UCSD-AML1 (cell line): ENCODE data around the gene SUPT6H.
A peak's percentile ranks its signal among the peaks of the same experiment; 100 is the strongest.

Source experiments
- DNase-seq: peaks from one replicate; lab custom pipeline; 2025; ENCODE audit not compliant: unreplicated experiment; lab: John Stamatoyannopoulos, UW

Gene SUPT6H

DNA sequence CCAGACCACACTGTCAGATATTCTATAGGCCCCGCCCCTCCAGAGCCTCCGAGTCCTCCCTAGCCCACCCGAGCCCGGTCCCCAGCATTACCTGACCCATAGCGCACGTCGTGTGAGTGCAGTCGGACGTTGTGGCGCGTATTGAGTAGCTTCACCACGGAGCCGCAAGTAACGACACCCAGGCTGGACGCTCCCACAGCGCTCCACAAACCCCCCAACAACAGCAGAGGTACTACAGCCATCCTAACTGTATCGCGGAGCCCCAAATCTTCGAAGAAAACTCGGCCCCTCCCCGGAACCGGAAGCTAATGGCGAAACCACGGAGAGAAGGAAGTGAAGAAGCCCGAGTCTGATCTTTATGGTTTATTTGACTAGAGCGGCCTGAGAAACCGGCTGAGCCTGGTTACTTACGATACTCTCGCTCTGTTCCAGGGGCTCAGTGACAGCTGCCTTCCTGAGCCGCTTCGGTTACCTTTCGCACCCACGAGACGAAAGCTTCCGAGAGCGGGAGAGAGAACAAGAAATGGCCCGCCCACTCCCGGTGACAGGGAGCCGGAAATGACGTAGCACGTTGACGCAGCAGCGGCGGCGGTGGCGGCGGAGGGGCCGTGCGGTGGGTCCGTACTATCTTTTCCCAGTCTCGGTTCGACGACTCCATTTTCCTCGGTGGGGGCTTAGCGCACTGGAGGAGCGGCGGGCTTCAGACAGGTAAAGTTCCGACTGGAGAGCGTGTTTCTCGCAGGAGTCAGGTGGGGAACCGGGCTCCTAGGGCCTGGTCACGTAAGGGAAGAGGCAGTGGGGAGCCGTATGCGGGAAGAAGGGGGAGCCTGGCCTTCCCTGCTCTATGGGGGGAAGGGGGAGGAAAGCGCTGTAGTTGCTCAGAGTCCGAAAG lies at the start of gene SUPT6H, which contains the start of gene SDF2:
Gene SUPT6H (plus strand): TSS at position 571 of the 892 bp plus-strand sequence. CDS start 11,197 bp downstream, outside the sequence.
Gene SDF2 (minus strand): TSS at position 272 of the 892 bp plus-strand sequence. CDS start 30 bp downstream, at position 242.
- peak; percentile 94 for DNase-seq

- no peak for DNase-seq
Measured at GRCh38 chr17:28612531-28612930, 49.5 kb upstream of the SUPT6H start.

DNA sequence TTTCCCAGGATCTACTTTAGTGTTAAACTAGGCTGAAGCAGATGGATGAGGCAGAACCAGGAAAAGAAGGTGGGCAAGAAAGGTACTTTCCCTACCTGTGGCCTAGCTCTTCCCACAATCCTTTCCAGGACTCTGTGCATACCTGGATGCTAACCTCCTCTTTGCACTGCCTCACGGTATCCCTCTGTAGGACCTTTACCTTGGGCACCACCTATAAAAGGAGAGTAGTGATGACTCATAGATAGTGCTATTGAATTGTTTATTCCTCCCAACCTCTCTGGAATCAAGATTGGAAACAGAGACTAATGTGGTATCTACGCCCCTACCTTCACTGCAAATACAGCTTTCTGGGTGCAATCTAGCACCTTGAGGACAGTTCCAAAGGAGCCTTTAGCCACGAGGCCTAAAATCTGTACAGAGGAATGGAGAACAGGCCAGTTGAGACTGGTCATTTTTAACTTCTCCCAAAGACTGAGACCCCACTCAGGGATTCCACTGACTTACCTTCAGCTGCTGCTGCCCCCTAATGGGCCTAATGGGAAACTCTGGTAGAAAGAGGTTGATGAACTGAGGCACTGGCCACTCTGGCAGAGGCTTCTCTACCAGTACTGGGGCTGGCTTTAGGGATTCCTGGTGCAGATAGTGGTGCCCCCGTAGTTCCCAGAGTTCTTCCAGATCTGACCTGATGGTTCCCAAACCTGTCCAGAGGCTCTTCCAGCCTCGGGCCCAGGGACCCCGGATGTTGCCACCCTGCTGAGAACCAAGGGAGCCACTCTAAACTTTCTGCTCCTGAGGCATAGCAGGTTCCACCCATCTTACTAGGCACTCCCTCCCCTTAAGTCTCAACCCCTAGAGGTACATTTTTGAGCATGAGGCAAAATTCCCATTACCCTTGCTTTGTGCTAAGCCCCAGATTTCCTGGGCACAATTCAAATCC lies 48.8 kb upstream of the SUPT6H start:
- DNase-seq: no peak

- DNase-seq: no peak
Measured at GRCh38 chr17:28613931-28614381, 48.0 kb upstream of the SUPT6H start, which contains the start of gene RSKR. Gene RSKR (minus strand): TSS chr17:28614185. CDS start chr17:28614161, 24 bp downstream.

DNA sequence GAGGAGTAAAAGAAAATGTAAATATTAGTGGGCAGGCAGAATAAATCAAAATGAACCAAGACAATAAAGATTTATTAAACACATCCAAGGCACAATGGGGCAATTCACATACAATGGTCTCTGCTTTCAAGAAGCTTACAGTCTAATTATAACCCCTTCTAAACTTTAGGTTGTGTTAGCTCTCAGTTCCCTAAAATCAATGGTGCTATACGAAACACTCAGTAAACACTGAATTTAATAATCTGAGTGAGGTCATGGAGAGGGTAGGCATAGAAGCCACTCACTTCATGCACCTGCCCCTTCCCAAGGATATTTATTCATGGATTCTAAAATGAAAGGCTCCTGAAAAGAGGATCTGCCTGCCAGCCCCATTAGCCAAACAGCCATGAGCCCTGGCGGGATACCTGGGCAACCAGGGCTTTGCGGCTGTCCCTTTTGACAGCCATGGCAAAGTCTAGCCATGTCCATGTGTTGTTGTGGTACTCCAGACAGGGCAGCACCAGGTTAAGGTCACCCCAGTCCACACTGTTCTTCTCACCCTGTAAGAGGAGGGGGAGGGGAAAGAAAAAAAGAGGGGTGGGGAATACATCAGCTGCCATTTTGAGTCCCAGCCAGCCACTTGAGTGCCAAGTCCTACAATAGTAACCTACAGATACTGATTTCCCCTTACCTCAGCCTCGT lies 46.6 kb upstream of the SUPT6H start:
- no peak for DNase-seq

DNA sequence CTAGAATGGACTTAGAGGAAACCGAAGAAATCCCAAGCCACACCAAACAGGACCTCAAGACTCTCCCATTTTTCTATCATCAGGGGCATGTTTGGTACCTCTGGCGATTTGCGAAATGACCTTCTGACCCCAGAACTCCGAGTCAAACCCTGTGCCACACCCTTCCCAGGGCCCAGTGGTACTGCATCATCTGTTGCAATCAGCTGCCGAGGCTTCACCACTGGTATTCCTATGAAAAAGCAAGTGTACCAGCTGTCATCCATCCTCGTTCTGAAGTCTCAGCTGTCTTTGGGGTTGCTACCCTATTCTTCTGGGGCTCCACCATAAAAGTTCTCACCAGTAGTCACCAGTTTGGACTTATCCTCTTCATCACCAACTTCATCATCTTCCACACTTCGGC lies 45.7 kb upstream of the SUPT6H start:
- DNase-seq: no peak

- DNase-seq: no peak
Measured at GRCh38 chr17:28618464-28618863, 43.5 kb upstream of the SUPT6H start.

DNA sequence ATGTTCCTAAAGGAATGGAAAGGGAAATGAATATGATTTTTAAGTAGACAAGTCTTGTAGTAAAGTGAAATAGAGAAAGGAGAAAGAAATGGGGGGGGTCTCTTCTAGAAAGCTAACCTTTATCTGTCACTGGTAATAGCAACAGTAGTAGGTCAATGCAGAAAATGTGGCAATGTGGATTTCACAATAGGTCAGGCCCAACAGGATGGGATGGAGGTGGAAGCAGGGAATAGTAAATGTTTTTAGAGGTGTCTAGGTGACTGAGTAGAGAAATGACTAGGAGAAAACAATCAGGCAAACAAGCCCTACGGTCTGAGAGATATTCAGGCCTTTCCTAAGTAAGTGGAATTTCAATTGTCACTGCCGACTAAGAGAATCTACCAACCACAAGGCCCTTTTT lies 42.0 kb upstream of the SUPT6H start:
- no peak for DNase-seq

DNA sequence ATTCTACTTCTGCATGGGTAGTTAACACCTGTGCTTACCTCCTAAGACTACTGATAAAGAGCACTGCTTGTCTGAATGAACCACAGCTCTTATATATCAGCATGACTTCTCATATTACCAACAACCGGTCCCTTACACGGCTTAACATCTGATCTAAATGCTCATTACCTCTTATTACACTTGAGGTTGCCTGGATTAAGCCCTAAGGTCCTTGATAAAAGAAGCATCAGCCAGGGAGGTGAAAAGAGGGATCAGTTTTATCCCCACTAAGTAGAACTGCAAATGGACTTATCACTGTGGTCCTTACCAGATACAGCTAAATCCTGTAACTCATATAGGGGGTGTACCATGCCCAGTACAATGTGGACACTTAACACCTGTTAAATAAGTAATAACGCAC lies 39.8 kb upstream of the SUPT6H start:
- no peak for DNase-seq

DNA sequence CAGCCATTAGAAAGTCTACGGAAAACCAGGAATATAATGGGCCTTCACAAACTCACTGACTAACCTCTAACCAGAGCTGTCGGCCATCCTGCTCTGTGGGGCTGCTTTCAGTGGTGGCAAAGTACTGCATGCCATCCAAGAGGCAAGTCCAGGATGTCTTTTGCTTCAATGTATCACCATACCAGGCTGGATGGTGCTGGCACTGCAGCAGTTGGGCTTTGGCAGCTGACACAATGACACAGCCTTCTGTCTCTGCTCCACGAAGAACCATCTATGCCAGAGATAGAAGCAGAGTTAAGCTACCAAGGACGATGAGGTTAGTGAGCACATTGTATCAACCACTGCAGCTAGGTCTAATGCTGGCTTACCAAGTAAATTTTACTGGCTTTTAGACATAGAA lies 38.3 kb upstream of the SUPT6H start:
- no peak for DNase-seq

DNA sequence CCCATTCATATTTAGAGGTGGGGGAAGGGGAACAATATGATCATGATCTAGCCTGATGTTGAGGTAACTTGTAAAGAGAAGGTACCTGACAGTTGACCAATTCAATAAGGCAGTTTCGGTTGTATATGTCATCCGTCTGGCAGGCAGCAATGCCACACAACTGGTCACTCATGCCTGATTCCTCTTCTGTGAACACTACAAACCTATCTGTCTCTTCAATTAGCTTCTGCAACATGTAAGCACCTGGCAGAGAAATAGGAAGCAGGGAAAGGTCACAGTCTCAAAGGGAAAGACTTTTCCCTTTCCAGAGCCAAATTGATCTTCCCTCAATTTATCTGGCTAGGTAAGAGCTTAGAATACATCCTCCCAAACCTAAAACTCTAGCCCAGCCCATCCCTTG lies 37.9 kb upstream of the SUPT6H start:
- DNase-seq: no peak

GRCh38 chr17:28626818-28627217 lies 35.2 kb upstream of the SUPT6H start:
- no peak for DNase-seq

GRCh38 chr17:28634206-28634865 lies 27.7 kb upstream of the SUPT6H start:
- DNase-seq: no peak

DNA sequence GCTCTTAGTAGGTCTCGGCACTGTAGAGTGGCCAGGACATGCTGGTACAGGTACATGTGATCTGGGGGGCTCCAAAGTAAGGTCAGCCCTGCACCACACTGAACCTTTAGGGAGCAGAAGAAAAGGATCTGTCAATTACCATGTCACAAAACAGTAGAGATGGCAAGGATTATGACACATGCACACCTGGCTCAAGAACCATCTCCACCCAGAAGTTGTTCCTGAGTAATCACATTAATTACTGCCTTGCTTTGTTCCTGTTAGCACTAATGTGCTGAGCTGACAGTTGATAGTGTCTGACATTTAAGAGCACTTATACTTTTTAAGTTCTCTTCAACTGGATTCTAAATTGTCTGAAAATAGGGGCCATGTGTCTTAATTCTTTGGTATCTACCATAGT lies 26.5 kb upstream of the SUPT6H start:
- DNase-seq: no peak

DNA sequence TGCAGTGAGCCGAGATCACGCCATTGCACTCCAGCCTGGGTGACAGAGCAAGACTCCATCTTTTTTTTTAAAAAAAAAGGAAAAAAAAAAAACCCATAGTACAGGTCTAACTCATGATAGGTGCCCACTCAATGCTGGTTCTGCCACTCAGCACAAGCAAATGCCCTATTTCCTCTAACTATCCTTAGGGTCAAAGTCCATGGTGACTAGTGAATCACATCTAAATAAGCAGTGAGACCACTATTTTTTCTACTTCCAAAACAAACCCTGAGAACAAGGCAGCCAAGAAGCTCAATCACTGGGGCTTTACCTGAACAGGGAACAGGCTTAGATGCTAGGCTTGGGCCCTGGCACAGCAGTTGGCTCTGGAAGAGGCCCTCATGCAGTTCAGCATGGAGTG lies 20.4 kb upstream of the SUPT6H start:
- DNase-seq: no peak

DNA sequence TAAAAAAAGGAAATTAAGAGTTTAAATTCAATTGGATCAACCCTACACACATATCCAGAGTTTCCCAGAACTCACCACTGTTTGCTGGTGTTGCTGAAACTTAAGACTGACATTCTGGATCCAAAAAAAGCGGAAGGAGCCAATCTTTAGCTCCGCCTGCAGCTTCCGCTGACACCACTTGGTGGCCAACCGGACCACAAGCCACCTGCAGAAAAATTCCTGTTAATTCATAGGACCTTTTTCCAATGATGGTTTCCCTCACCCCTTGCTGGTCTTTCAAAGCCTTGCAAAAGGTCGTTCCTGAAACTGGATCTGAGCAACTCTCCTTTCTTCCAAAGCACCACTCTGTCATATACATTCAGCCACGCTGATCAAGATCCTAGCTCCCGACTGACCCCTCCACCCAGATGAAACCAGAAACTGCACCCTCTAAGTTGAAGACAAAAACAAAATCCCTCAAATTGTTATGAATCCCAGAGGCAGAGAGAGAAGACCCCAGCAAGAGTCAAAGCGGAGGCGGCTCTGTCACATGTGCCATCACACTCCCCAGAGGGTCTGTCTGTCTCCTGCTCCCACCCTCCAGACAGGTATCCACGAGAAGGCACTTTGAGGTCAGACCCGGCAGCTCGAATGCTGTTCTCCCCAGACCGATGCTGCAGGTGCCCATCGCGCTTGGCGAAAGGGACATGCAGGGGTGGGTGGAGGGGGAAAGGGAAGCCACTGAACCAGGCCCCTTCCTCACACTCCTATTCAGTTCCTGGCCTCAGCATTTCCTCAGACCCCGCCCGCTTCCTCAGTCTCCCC lies 17.8 kb upstream of the SUPT6H start:
- DNase-seq: peak; percentile 59

- DNase-seq: peak; percentile 97
Measured at GRCh38 chr17:28644787-28645575, 17.0 kb upstream of the SUPT6H start, which contains the start of gene BLTP2. Gene BLTP2 (minus strand): TSS chr17:28645158. CDS start chr17:28645056, 102 bp downstream.

DNA sequence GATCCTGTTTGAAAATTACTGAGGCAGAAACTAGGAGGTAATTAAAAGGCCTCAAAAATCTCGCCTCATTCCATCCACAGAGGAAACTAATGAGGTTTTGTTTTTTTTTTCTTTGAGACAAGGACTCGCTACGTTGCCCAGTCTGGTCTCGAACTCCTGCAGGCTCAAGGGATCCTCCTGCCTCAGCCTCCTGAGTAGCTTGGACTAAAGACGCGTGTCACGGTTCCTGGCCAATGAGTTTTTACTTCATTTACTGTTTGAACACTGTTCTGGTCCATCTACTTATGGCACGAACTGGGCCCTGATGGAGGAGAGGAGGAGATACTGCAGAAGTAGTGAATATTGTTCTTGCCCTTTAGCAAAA lies 16.4 kb upstream of the SUPT6H start:
- DNase-seq: no peak
